K562 (cell line): ENCODE data around the gene KPNB1. TPM values are rescaled to one million over a fixed set of nuclear protein-coding genes. Genes with fewer than 3 reads are reported as not detected.

Experiments used
- BACH1 ChIP-seq: fragments of 200-800 bp; sonication (Bioruptor generic); IDR thresholded peaks from 2 replicates; pipeline ENCODE4 v1.6.1; 2016; ENCODE audit warnings: missing genetic modification characterization, missing compliant biosample characterization
- CREB3L1 ChIP-seq: fragments of 450-650 bp; IDR thresholded peaks from 2 replicates; pipeline ENCODE4 v1.6.1; 2014; ENCODE audit warnings: low read depth, mild to moderate bottlenecking, moderate library complexity, borderline replicate concordance
- ETV5 ChIP-seq: sonication (generic); formaldehyde crosslinking; IDR thresholded peaks from 2 replicates; pipeline ENCODE4 v1.4.0; 2020; ENCODE audit warnings: low read depth, mild to moderate bottlenecking, missing genetic modification reagents
- MAZ ChIP-seq, 2 experiments: fragments of 450-650 bp in 1 of 2; sonication (generic) in 1 of 2; formaldehyde crosslinking; IDR thresholded peaks in 1 of 2; conservative IDR thresholded peaks in 1 of 2; 2 replicates each; pipeline versions ENCODE4 v1.4.0 to v1.5.0; 2020; ENCODE audit warnings: mild to moderate bottlenecking in 1 of 2, missing genetic modification reagents in 1 of 2
- MNT ChIP-seq, 2 experiments: fragments of 450-650 bp; conservative IDR thresholded peaks; 2 replicates each; pipeline ENCODE4 v1.6.1; 2017; ENCODE audit warnings: mild to moderate bottlenecking in 2 of 2, moderate library complexity in 2 of 2
- TEAD1 ChIP-seq, 2 experiments: fragments of 450-650 bp in 1 of 2; sonication (generic) in 1 of 2; formaldehyde crosslinking; IDR thresholded peaks; 2 replicates each; pipeline versions ENCODE4 v1.4.0 to v1.8.0; 2020 to 2022; ENCODE audit warnings: mild to moderate bottlenecking in 2 of 2, missing genetic modification reagents in 1 of 2
- ZBTB43 ChIP-seq: sonication (generic); formaldehyde crosslinking; IDR thresholded peaks from 2 replicates; pipeline ENCODE4 v1.8.0; 2023; ENCODE audit warnings: mild to moderate bottlenecking, missing genetic modification reagents
- ZNF318 ChIP-seq, 2 experiments: fragments of 450-650 bp; IDR thresholded peaks; 2 replicates each; pipeline ENCODE4 v1.6.1; 2016; ENCODE audit warnings: mild to moderate bottlenecking in 2 of 2, borderline replicate concordance in 1 of 2, low read depth in 1 of 2, moderate library complexity in 1 of 2
- ZNF639 ChIP-seq, 2 experiments: fragments of 200-800 bp in 1 of 2; sonication (Bioruptor generic) in 1 of 2; sonication (generic) in 1 of 2; formaldehyde crosslinking in 1 of 2; IDR thresholded peaks in 1 of 2; conservative IDR thresholded peaks in 1 of 2; 2 replicates each; pipeline versions ENCODE4 v1.5.0 to v1.6.1; 2016 to 2020; ENCODE audit warnings: missing compliant biosample characterization in 1 of 2, missing genetic modification characterization in 1 of 2, missing genetic modification reagents in 1 of 2
- polyA plus RNA-seq, 8 experiments: library from polyadenylated mRNA; depleted of rRNA in 4 of 8; stranded (reverse) in 5 of 8; unstranded in 3 of 8; fragments of >200 nt; fragmentation: Nextera tagmentation in 2 of 8; fragmentation: Illumina TruSeq in 1 of 8; extraction: Ambion mirVana in 2 of 8; extraction: Trizol in 1 of 8; gene quantifications; 2 replicates each; pipeline versions ENCODE4 v1.2.1 to v1.2.3, GENCODE V29; 2011 to 2014; ENCODE audit warnings: inconsistent platforms in 1 of 8, missing spikeins in 1 of 8
- total RNA-seq, 7 experiments: library from RNA; depleted of rRNA in 6 of 7; stranded (reverse); fragments of >200 nt in 6 of 7; fragmentation: Illumina TruSeq in 2 of 7; extraction: Trizol in 2 of 7; gene quantifications; 2 replicates each; pipeline versions ENCODE4 v1.2.1 to v1.2.3, GENCODE V29; 2011 to 2021; ENCODE audit warnings: low replicate concordance in 1 of 7

The KPNB1 gene
- total and polyA plus RNA-seq, 9 of the 15 experiments (the other 6 are each of a cell fraction or from before 2014, with no cell fraction given) = 154 to 622 (median 354) TPM

- TF ChIP-seq ZNF318 (IDR thresholded peaks at IDR 0.05; ENCODE audit: borderline replicate concordance in 1 of 2, low read depth in 1 of 2) = no peak
- 0 out of 2 replicates have a peak, but pooled peaks have one; percentile 66 for TF ChIP-seq ZBTB43 (CRISPR knock-in tag)
- peak; percentile 68 to 83 for TF ChIP-seq MNT (conservative IDR thresholded peaks at IDR 0.05)
- TF ChIP-seq ZNF639 (CRISPR knock-in tag; conservative IDR thresholded peaks at IDR 0.05 in 1 of 2, IDR thresholded peaks at IDR 0.05 in 1 of 2) = peak in 1 of 2 experiments; percentile 97; a peak in 2 of 4 replicates
- TF ChIP-seq CREB3L1 = peak; percentile 71; the same call in 1 of the 2 replicates
- TF ChIP-seq TEAD1 (CRISPR knock-in tag; IDR thresholded peaks at IDR 0.05) = peak in 1 of 2 experiments; percentile 94; a peak in 2 of 4 replicates
- peak; percentile 99 for TF ChIP-seq MAZ (CRISPR knock-in tag; conservative IDR thresholded peaks at IDR 0.05 in 1 of 2, IDR thresholded peaks at IDR 0.05 in 1 of 2)
- peak; percentile 79 for TF ChIP-seq ETV5 (CRISPR knock-in tag)
- TF ChIP-seq BACH1 (tag) = peak; percentile 76; the same call in 1 of the 2 replicates
These were observed at the start of gene KPNB1 (continued) for GRCh38 chr17:47649153-47649971.
